K562 (cell line): Measurements from ENCODE around the gene COL23A1. TPM values are rescaled to one million over a fixed set of nuclear protein-coding genes. Genes with fewer than 3 reads are reported as not detected.
A peak's percentile ranks its signal among the peaks of the same experiment; 100 is the strongest.

Experiments used
- ATAC-seq: fragments of 200-7000 bp; cut with Tn5 transposase; 3 replicates; pipeline ENCODE4 v1.9.1; 2020; ENCODE audit warnings: moderate library complexity
- BruUV-seq: library from RNA; stranded (reverse); fragments of 400-500 nt; replicated peaks from 2 replicates; lab custom pipeline; 2021; lab: Mats Ljungman, UMichigan
- CTCF ChIA-PET: fragments of 300-600 bp; formaldehyde crosslinking; extraction: SDS; loops from one replicate; lab custom pipeline; 2021; ENCODE audit warnings: low intra/inter-chr PET ratio; lab: Yijun Ruan, JAX
- POLR2A ChIA-PET: fragments of 300-600, 350-650 bp; sonication (Branson Sonifier 250); formaldehyde crosslinking; extraction: SDS; loops from one replicate; lab custom pipeline; 2021; ENCODE audit warnings: antibody characterized with exemption, inconsistent platforms; lab: Yijun Ruan, JAX
- DNase-seq, 4 experiments: peaks; one replicate each; pipeline versions ENCODE4 v3.0.0 to v3.0.0-alpha.2; 2011 to 2018; ENCODE audit warnings: low spot score in 3 of 4, mixed read lengths in 3 of 4; ENCODE audit errors: extremely low read depth in 1 of 4
- FAIRE-seq: peaks from 2 replicates; lab custom pipeline; 2011; peaks lifted over from hg19 to GRCh38; lab: Jason Lieb, UNC
- H2AFZ ChIP-seq: 2 replicates; pipeline ENCODE4 v1.6.0; 2011; ENCODE audit warnings: low read depth, low read length, control low read depth, inconsistent platforms
- H3K27ac ChIP-seq: fragments of 200-600 bp; 3 replicates; pipeline ENCODE4 v1.8.0; 2011; ENCODE audit warnings: low read depth, mild to moderate bottlenecking, control low read depth, inconsistent platforms, low read length, moderate library complexity, mixed read lengths; ENCODE audit errors: extremely low read depth
- H3K27me3 ChIP-seq, 2 experiments: fragments of 300-600 bp in 1 of 2; 2 replicates in 1 of 2; 3 replicates in 1 of 2; pipeline versions ENCODE4 v1.6.0 to v1.8.0; 2011; ENCODE audit warnings: inconsistent platforms in 2 of 2, low read length in 2 of 2, mild to moderate bottlenecking in 1 of 2, mixed read lengths in 1 of 2, moderate library complexity in 1 of 2; ENCODE audit not compliant: control insufficient read depth in 2 of 2, insufficient read depth in 2 of 2
- H3K36me3 ChIP-seq: fragments of 300-600 bp; 3 replicates; pipeline ENCODE4 v1.8.0; 2011; ENCODE audit warnings: mild to moderate bottlenecking, low read length, inconsistent platforms; ENCODE audit not compliant: control insufficient read depth, insufficient read depth
- H3K4me1 ChIP-seq, 2 experiments: fragments of 200-600 bp in 1 of 2; replicated peaks in 1 of 2; 2 replicates in 1 of 2; 3 replicates in 1 of 2; pipeline versions ENCODE4 v1.5.1 to v1.8.0; 2011; ENCODE audit warnings: inconsistent platforms in 2 of 2, low read length in 2 of 2, mild to moderate bottlenecking in 1 of 2, mixed read lengths in 1 of 2, moderate library complexity in 1 of 2; ENCODE audit not compliant: control insufficient read depth in 2 of 2, insufficient read depth in 2 of 2
- H3K4me2 ChIP-seq: 2 replicates; pipeline ENCODE4 v1.6.1; 2011; ENCODE audit warnings: low read length, control low read depth, inconsistent platforms, mixed read lengths; ENCODE audit not compliant: insufficient read depth
- H3K4me3 ChIP-seq: fragments of 200-600 bp; sonication (generic), shearing (Covaris generic); 2 replicates; pipeline ENCODE4 v1.5.1; 2016; ENCODE audit warnings: control low read depth, inconsistent platforms
- H3K79me2 ChIP-seq: fragments of 200-600 bp; 3 replicates; pipeline ENCODE4 v1.8.0; 2011; ENCODE audit warnings: low read length, inconsistent platforms; ENCODE audit not compliant: control insufficient read depth, insufficient read depth
- H3K9ac ChIP-seq, 2 experiments: 2 replicates each; pipeline versions ENCODE4 v1.6.0 to v1.6.1; 2011; ENCODE audit warnings: low read depth in 2 of 2, low read length in 2 of 2, control low read depth in 1 of 2, inconsistent platforms in 1 of 2, mild to moderate bottlenecking in 1 of 2, mixed read lengths in 1 of 2; ENCODE audit not compliant: insufficient read depth in 1 of 2
- H3K9me1 ChIP-seq: one replicate; pipeline ENCODE4 v1.6.0; 2011; ENCODE audit warnings: inconsistent platforms, mild to moderate bottlenecking, low read length, moderate library complexity; ENCODE audit not compliant: control insufficient read depth, insufficient read depth
- H3K9me3 ChIP-seq: replicated peaks from 2 replicates; pipeline ENCODE4 v1.5.1; 2011; ENCODE audit warnings: low read depth, low read length, inconsistent platforms; ENCODE audit not compliant: control insufficient read depth, insufficient read depth
- H4K20me1 ChIP-seq: replicated peaks from 2 replicates; pipeline ENCODE4 v1.6.1; 2011; ENCODE audit warnings: low read length, inconsistent platforms, mixed read lengths; ENCODE audit not compliant: control insufficient read depth, insufficient read depth
- CREM ChIP-seq: IDR thresholded peaks from 2 replicates; pipeline ENCODE4 v1.6.1; 2014; ENCODE audit warnings: antibody characterized with exemption, low read depth
- HDAC8 ChIP-seq: fragments of 450-650 bp; IDR thresholded peaks from 2 replicates; pipeline ENCODE4 v1.6.1; 2016; ENCODE audit warnings: mild to moderate bottlenecking, missing genetic modification characterization, moderate library complexity, missing compliant biosample characterization
- JUND ChIP-seq, 2 experiments: IDR thresholded peaks; 2 replicates in 1 of 2; 3 replicates in 1 of 2; pipeline ENCODE4 v1.6.1; 2011; ENCODE audit warnings: borderline replicate concordance in 2 of 2, low read depth in 2 of 2, low read length in 2 of 2, improper control_type of control experiment in 1 of 2, missing biosample characterization in 1 of 2, missing genetic modification characterization in 1 of 2, missing genetic modification reagents in 1 of 2
- ZFP36 ChIP-seq: fragments of 150-350 bp; IDR thresholded peaks from 2 replicates; pipeline ENCODE4 v1.6.1; 2018; ENCODE audit warnings: low read length, low read depth; ENCODE audit not compliant: partially characterized antibody
- ZNF354B ChIP-seq: fragments of 250-450 bp; sonication (Bioruptor Pico); IDR thresholded peaks from 2 replicates; pipeline ENCODE4 v1.4.0; 2020
- WGBS: fragments of 100-300 bp; shearing (Covaris generic); methylation state at CpG from one replicate; pipeline ENCODE4 v1.1.6; 2016; ENCODE audit warnings: low coverage, mixed read lengths; ENCODE audit not compliant: insufficient coverage; ENCODE audit errors: missing lambda C conversion rate; 5-methylcytosine and 5-hydroxymethylcytosine counted together
- in situ Hi-C: fragments of 300-500 bp; cut with MboI; formaldehyde crosslinking; loops from 4 replicates; pipeline ENCODE4 v1.15.0; 2018; ENCODE audit warnings: inconsistent platforms, mixed read lengths
- intact Hi-C: fragments of 100-400 bp; cut with micrococcal nuclease; formaldehyde crosslinking; loops from 2 replicates; pipeline ENCODE4 v1.14.2; 2022
- polyA plus RNA-seq, 8 experiments: library from polyadenylated mRNA; depleted of rRNA in 4 of 8; stranded (reverse) in 5 of 8; unstranded in 3 of 8; fragments of >200 nt; fragmentation: Nextera tagmentation in 2 of 8; fragmentation: Illumina TruSeq in 1 of 8; extraction: Ambion mirVana in 2 of 8; extraction: Trizol in 1 of 8; gene quantifications; 2 replicates each; pipeline versions ENCODE4 v1.2.1 to v1.2.3, GENCODE V29; 2011 to 2014; ENCODE audit warnings: inconsistent platforms in 1 of 8, missing spikeins in 1 of 8
- total RNA-seq, 7 experiments: library from RNA; depleted of rRNA in 6 of 7; stranded (reverse); fragments of >200 nt in 6 of 7; fragmentation: Illumina TruSeq in 2 of 7; extraction: Trizol in 2 of 7; gene quantifications; 2 replicates each; pipeline versions ENCODE4 v1.2.1 to v1.2.3, GENCODE V29; 2011 to 2021; ENCODE audit warnings: low replicate concordance in 1 of 7
- TF ChIP-seq, protein P1 (sequence below), 2 experiments: fragments of 450-650 bp; conservative IDR thresholded peaks; 2 replicates each; pipeline ENCODE4 v1.6.1; 2017; ENCODE audit warnings: mild to moderate bottlenecking in 2 of 2, moderate library complexity in 2 of 2

Gene COL23A1
- total and polyA plus RNA-seq, 9 of the 15 experiments (the other 6 are each of a cell fraction or from before 2014, with no cell fraction given): 0.09 TPM; not detected in 8

DNA sequence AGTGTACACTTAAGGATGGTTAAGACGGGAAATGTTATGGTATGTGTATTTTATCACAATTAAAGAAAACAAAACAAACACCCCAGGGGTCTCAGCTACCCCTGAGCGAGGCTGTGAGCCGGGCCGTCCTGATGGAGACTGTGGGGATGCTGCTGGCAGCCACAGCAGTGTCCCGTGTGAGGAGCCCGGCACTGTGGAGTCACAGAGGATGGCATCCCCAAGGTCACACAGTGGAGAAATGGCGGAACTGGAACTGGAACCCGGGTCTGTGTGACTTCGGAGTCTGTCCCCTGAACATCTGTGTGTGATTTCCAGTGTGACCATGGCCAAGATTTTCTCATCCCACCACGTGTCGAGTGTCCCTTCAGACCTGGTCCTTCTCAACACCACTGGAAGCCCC is 276.9 kb downstream of the COL23A1 start:
- no peak overlapping the region for H3K27ac ChIP-seq
- H3K36me3 ChIP-seq: no peaks in the 10 kb centered on the region
- H3K79me2 ChIP-seq: no peaks in the 10 kb centered on the region
- H4K20me1 ChIP-seq: peaks cover 4% of the 10 kb centered on the region; the same call in 1 of the 2 replicates
- no peak overlapping the region for H3K4me2 ChIP-seq
- 3% methylated on average over 11 of the region's 11 CpGs for WGBS
- TF ChIP-seq ZNF354B (CRISPR knock-in tag): no peak
- no peaks in the 10 kb centered on the region for H3K9me3 ChIP-seq
- POLR2A ChIA-PET: interaction anchor here (1.2 to 2.6 kb wide), 2 partner anchors 8 to 10 kb away, joined by 3 to 10 read pairs; no protein-coding TSS in a partner anchor
- H2AFZ ChIP-seq: no peak overlapping the region
- H3K9ac ChIP-seq: no peak overlapping the region
- no peak for ATAC-seq
- no TSS peak for BruUV-seq
- H3K27me3 ChIP-seq: peaks cover 23 to 63% of the 10 kb centered on the region in 2 experiments; a peak in 4 of 5 replicates
- H3K4me3 ChIP-seq: no peak overlapping the region
- intact Hi-C loops (no loop called here), in situ Hi-C loops (no loop called here)
- DNase-seq: no peak
- CTCF ChIA-PET: no interaction called here
- no peaks in the 10 kb centered on the region for H3K9me1 ChIP-seq
- no peak for FAIRE-seq
- H3K4me1 ChIP-seq: 0 out of 5 replicates have a peak, but pooled peaks cover 0 to 4% of the 10 kb centered on the region in 2 experiments

DNA sequence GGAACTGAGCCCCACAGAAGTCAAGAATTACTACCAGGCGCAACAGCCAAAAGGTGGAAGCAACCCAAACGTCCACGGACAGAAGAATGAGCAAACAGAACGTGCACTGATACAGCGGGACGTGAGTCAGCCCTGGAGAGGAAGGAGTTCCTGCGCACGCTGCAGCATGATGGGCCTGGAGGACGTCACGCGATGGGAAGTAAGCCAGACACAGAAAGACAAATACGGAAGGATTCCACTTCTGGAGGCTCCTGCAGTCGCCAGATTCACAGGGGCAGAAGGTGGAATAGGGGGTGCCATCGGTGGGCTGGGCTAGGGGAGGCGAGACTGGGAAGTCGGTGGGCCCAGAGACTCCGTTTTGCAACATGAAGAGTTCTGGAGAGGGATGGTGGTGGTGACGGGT is 277.3 kb downstream of the COL23A1 start:
- BruUV-seq: no TSS peak
- Histone ChIP-seq H3K4me2 (no peak overlapping the region), H3K36me3 (no peaks in the 10 kb centered on the region), H3K27ac (no peak overlapping the region), H2AFZ (peak overlapping the region; percentile 59; the same call in 1 of the 2 replicates), H3K9me1 (no peaks in the 10 kb centered on the region), H3K9ac (no peak overlapping the region), H3K4me3 (no peak overlapping the region), H4K20me1 (peaks cover 4% of the 10 kb centered on the region; the same call in 1 of the 2 replicates), H3K27me3 (peaks cover 27 to 63% of the 10 kb centered on the region in 2 experiments; a peak in 4 of 5 replicates), H3K79me2 (no peaks in the 10 kb centered on the region), H3K9me3 (no peaks in the 10 kb centered on the region), H3K4me1 (0 out of 5 replicates have a peak, but pooled peaks cover 0 to 4% of the 10 kb centered on the region in 2 experiments)
- DNase-seq (peak in 1 of 4 experiments; percentile 24), FAIRE-seq (no peak), ATAC-seq (no peak)
- CTCF ChIA-PET: no interaction called here
- in situ Hi-C loops: no loop called here
- POLR2A ChIA-PET: interaction anchor here (0.7 kb wide), 1 partner anchor 301 kb away, joined by 3 read pairs; no protein-coding TSS in a partner anchor
- WGBS: 6% methylated on average over 18 of the region's 18 CpGs
- intact Hi-C loops: no loop called here
- TF ChIP-seq, protein P1, sequence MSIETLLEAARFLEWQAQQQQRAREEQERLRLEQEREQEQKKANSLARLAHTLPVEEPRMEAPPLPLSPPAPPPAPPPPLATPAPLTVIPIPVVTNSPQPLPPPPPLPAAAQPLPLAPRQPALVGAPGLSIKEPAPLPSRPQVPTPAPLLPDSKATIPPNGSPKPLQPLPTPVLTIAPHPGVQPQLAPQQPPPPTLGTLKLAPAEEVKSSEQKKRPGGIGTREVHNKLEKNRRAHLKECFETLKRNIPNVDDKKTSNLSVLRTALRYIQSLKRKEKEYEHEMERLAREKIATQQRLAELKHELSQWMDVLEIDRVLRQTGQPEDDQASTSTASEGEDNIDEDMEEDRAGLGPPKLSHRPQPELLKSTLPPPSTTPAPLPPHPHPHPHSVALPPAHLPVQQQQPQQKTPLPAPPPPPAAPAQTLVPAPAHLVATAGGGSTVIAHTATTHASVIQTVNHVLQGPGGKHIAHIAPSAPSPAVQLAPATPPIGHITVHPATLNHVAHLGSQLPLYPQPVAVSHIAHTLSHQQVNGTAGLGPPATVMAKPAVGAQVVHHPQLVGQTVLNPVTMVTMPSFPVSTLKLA (conservative IDR thresholded peaks at IDR 0.05): 0 out of 4 replicates have a peak, but pooled peaks of 1 of the 2 experiments have one; percentile 15
- TF ChIP-seq JUND (IDR thresholded peaks at IDR 0.05; ENCODE audit: borderline replicate concordance, low read depth, low read length): peak; percentile 19; the same call in 1 of the 2 replicates
- TF ChIP-seq JUND (tag; IDR thresholded peaks at IDR 0.05; ENCODE audit: borderline replicate concordance, low read depth, low read length): 0 out of 3 replicates have a peak, but pooled peaks have one; percentile 13
- TF ChIP-seq CREM: 0 out of 2 replicates have a peak, but pooled peaks have one; percentile 23
- peak; percentile 58 for TF ChIP-seq ZFP36
- TF ChIP-seq HDAC8 (tag): no peak
